ENCODE results near the gene CCDC71. TPM values are rescaled to one million over a fixed set of nuclear protein-coding genes. Genes with fewer than 3 reads are reported as not detected.

CCDC71 gene
- total RNA-seq, 2 experiments from 2014 or later: 23.4 to 27.9 TPM

DNA sequence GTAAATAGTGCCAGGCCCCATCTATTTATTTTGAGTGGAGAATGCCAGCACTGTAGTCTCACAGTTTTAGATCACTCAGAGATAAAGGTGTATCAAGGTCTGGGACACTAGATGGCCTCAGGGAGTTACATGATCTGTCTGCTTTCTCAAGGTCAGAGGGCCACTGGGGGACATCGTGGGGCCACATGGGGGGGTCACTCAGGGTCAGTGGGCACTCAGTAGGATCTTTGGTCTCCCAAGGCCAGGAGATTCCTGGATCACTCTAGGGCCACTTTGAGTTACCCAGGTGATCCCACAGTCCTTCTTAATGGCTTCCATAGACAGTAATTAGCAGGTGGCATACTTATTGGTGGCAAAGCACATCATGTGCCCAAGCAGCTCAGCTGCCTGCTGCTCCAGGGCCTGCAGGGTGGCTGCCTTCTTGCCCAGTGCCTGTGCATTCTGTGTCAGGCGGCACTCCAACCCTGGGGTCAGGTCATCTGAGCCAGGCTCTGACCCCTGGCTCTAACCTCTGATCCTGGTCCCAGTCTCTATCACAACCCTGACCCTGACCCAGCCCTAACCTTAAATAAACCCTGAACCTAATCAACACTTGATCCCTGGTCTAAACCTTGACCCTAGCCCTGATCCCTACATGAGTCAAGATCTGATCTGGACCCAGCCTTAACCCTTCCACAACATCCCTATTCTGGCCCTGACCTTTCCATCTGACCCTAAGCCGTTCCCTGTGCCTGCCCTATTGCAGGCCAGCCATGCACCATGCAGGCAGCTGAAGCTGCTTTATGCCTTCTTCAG lies 31.5 kb downstream of the CCDC71 start:
- ChIA-PET POLR2A (interaction anchor here (0.6 kb wide), 2 partner anchors 16 to 48 kb away, joined by 5 to 6 read pairs; no protein-coding TSS in a partner anchor), CTCF (ENCODE audit: unreplicated experiment) (no interaction called here)
- TF ChIP-seq EZH2phosphoT487 (IDR thresholded peaks at IDR 0.05; ENCODE audit: borderline replicate concordance, low read depth, low read length): no peak
- TF ChIP-seq, protein P1, sequence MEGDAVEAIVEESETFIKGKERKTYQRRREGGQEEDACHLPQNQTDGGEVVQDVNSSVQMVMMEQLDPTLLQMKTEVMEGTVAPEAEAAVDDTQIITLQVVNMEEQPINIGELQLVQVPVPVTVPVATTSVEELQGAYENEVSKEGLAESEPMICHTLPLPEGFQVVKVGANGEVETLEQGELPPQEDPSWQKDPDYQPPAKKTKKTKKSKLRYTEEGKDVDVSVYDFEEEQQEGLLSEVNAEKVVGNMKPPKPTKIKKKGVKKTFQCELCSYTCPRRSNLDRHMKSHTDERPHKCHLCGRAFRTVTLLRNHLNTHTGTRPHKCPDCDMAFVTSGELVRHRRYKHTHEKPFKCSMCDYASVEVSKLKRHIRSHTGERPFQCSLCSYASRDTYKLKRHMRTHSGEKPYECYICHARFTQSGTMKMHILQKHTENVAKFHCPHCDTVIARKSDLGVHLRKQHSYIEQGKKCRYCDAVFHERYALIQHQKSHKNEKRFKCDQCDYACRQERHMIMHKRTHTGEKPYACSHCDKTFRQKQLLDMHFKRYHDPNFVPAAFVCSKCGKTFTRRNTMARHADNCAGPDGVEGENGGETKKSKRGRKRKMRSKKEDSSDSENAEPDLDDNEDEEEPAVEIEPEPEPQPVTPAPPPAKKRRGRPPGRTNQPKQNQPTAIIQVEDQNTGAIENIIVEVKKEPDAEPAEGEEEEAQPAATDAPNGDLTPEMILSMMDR (conservative IDR thresholded peaks at IDR 0.05; ENCODE audit: low read length): peak; percentile 41; the same call in 1 of the 2 replicates
- no peak for DNase-seq (ENCODE audit: low spot score)
- intact Hi-C loops (cut with micrococcal nuclease; ENCODE audit: unreplicated experiment): no loop called here
- no peak overlapping the region for H3K27ac ChIP-seq (ENCODE audit: low read depth, low read length, poor library complexity, severe bottlenecking)
- H3K4me3 ChIP-seq (ENCODE audit: low read depth, low read length, poor library complexity, severe bottlenecking): no peak overlapping the region
- no peaks in the 10 kb centered on the region for H3K79me2 ChIP-seq (ENCODE audit: insufficient read depth, low read depth, low read length)
- H3K9me3 ChIP-seq (ENCODE audit: low read length): no peaks in the 10 kb centered on the region
- no TSS peak for BruUV-seq (replicated peaks)
- no peaks in the 10 kb centered on the region for H3K9me2 ChIP-seq (ENCODE audit: insufficient read depth, low read length)
- no peak overlapping the region for H2AFZ ChIP-seq (ENCODE audit: low read length)
- no peaks in the 10 kb centered on the region for H3K4me1 ChIP-seq (ENCODE audit: insufficient read depth, low read length, poor library complexity, severe bottlenecking)
- no peak overlapping the region for H3K4me2 ChIP-seq (ENCODE audit: low read length)
- H4K20me1 ChIP-seq (ENCODE audit: insufficient read depth, low read length): no peaks in the 10 kb centered on the region
- no peaks in the 10 kb centered on the region for H3K36me3 ChIP-seq (ENCODE audit: insufficient read depth, low read length)

DNA sequence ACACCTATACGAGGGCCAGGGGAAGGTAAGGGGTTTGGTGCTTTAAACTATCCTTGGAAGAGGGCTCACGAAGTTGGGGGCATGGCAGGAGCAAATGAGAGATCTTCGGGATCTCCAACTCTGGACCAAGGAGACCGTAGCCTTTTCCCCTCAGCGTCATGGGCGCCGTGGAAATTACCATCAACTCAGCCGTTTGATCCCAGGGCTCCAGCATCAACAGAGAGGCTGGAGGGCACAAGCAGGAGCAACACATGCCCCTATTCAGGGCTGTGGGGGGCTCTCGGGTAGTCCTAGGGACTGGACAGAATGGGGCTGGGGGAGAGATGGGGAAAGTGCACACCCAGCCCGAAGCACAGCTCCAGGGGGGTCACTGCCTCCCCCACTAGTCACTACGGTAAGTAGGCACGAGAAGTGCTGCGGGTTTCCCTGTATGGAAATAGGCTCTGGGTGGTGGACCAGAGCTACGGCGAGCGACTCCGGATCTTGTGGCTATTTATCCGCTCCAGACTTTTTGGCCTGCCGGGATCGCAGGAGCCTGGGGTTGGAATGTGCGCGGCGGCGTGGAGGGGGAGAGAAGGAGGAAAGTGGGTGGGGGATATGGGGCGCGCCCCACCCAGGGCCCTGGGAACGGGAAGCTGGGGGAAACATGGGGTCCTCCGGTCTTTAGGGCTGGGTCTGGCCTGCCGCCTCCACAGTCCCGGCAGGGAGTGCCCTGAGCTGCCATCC lies 32.7 kb downstream of the CCDC71 start:
- Histone ChIP-seq H3K9me2 (ENCODE audit: insufficient read depth, low read length) (no peaks in the 10 kb centered on the region), H3K4me3 (ENCODE audit: low read depth, low read length, poor library complexity, severe bottlenecking) (no peak overlapping the region), H3K36me3 (ENCODE audit: insufficient read depth, low read length) (no peaks in the 10 kb centered on the region), H3K9me3 (ENCODE audit: low read length) (no peaks in the 10 kb centered on the region), H3K79me2 (ENCODE audit: insufficient read depth, low read depth, low read length) (no peaks in the 10 kb centered on the region), H3K4me2 (ENCODE audit: low read length) (no peak overlapping the region), H2AFZ (ENCODE audit: low read length) (no peak overlapping the region), H4K20me1 (ENCODE audit: insufficient read depth, low read length) (no peaks in the 10 kb centered on the region), H3K4me1 (ENCODE audit: insufficient read depth, low read length, poor library complexity, severe bottlenecking) (peaks cover 9% of the 10 kb centered on the region), H3K27ac (ENCODE audit: low read depth, low read length, poor library complexity, severe bottlenecking) (no peak overlapping the region)
- intact Hi-C loops (cut with micrococcal nuclease; ENCODE audit: unreplicated experiment): no loop called here
- ChIA-PET POLR2A (interaction anchor here (0.5 kb wide), 1 partner anchor 1612 kb away, joined by 3 read pairs; no protein-coding TSS in a partner anchor), CTCF (ENCODE audit: unreplicated experiment) (no interaction called here)
- no TSS peak for BruUV-seq (replicated peaks)
- no peak for DNase-seq (ENCODE audit: low spot score)
- no peak for TF ChIP-seq EZH2phosphoT487 (IDR thresholded peaks at IDR 0.05; ENCODE audit: borderline replicate concordance, low read depth, low read length)
- TF ChIP-seq, protein P1 (conservative IDR thresholded peaks at IDR 0.05; ENCODE audit: low read length): no peak

Data from OCI-LY7 (cell line).